H1 (cell line): Measurements from ENCODE around the gene TTLL5. TPM values are rescaled to one million over a fixed set of nuclear protein-coding genes. Genes with fewer than 3 reads are reported as not detected.

Source experiments
- CTCF ChIA-PET: fragments of 300-600 bp; sonication (Branson Sonifier 250); formaldehyde crosslinking; loops from one replicate; lab custom pipeline; 2021; ENCODE audit not compliant: partially characterized antibody; lab: Charles Lee
- POLR2A ChIA-PET: fragments of 300-600 bp; sonication (Branson Sonifier 250); formaldehyde crosslinking; loops from one replicate; lab custom pipeline; 2021; ENCODE audit warnings: inconsistent platforms; ENCODE audit not compliant: partially characterized antibody; lab: Charles Lee
- DNase-seq, 2 experiments: peaks; one replicate each; pipeline versions ENCODE4 v3.0.0 to v3.0.0-alpha.2; 2010 to 2022; ENCODE audit warnings: low spot score in 2 of 2, low read depth in 1 of 2, mixed read lengths in 1 of 2
- FAIRE-seq: peaks from 2 replicates; lab custom pipeline; 2011; peaks lifted over from hg19 to GRCh38; lab: Jason Lieb, UNC
- H2AFZ ChIP-seq: 2 replicates; pipeline ENCODE4 v1.8.1; 2012; ENCODE audit warnings: low read length, inconsistent platforms
- H2AK5ac ChIP-seq: 2 replicates; pipeline ENCODE4 v1.6.1; 2013; ENCODE audit warnings: low read depth, low read length
- H2BK120ac ChIP-seq: replicated peaks from 2 replicates; pipeline ENCODE3; 2013; ENCODE audit warnings: low read depth, low read length, inconsistent platforms
- H2BK12ac ChIP-seq: 2 replicates; pipeline ENCODE4 v1.6.1; 2013; ENCODE audit warnings: low read depth, low read length
- H2BK15ac ChIP-seq: 2 replicates; pipeline ENCODE4 v1.6.1; 2013; ENCODE audit warnings: low read length
- H2BK20ac ChIP-seq: 2 replicates; pipeline ENCODE4 v1.6.1; 2013; ENCODE audit warnings: low read length
- H2BK5ac ChIP-seq: 2 replicates; pipeline ENCODE4 v1.6.1; 2013; ENCODE audit warnings: low read depth, low read length
- H3K14ac ChIP-seq: 2 replicates; pipeline ENCODE4 v1.6.1; 2013; ENCODE audit warnings: inconsistent platforms; ENCODE audit not compliant: insufficient read length
- H3K18ac ChIP-seq: 2 replicates; pipeline ENCODE4 v1.6.1; 2013; ENCODE audit warnings: low read length; ENCODE audit errors: extremely low read depth
- H3K23ac ChIP-seq: 2 replicates; pipeline ENCODE4 v1.6.1; 2013; ENCODE audit warnings: inconsistent platforms; ENCODE audit not compliant: insufficient read length
- H3K23me2 ChIP-seq: 2 replicates; pipeline ENCODE4 v1.6.1; 2013; ENCODE audit warnings: low read depth, low read length
- H3K27ac ChIP-seq: 2 replicates; pipeline ENCODE4 v1.6.1; 2011; ENCODE audit warnings: low read depth, low read length, inconsistent platforms
- H3K27me3 ChIP-seq, 4 experiments: replicated peaks in 1 of 4; 1 replicate in 1 of 4; 2 replicates in 3 of 4; pipeline versions ENCODE4 v1.6.1 to v1.8.1; 2011 to 2013; ENCODE audit warnings: low read length in 3 of 4, mild to moderate bottlenecking in 3 of 4, inconsistent platforms in 2 of 4, mixed read lengths in 2 of 4, moderate library complexity in 1 of 4; ENCODE audit not compliant: control insufficient read depth in 3 of 4, insufficient read depth in 3 of 4; ENCODE audit errors: extremely low read depth in 1 of 4
- H3K36me3 ChIP-seq, 4 experiments: 2 replicates each; pipeline versions ENCODE4 v1.6.1 to v1.8.1; 2011 to 2013; ENCODE audit warnings: mild to moderate bottlenecking in 4 of 4, low read length in 3 of 4, moderate library complexity in 2 of 4, control low read depth in 1 of 4, inconsistent platforms in 1 of 4; ENCODE audit not compliant: insufficient read depth in 4 of 4, control insufficient read depth in 2 of 4
- H3K4ac ChIP-seq: replicated peaks from 2 replicates; pipeline ENCODE3; 2013; ENCODE audit warnings: low read length, low read depth, mixed read lengths, inconsistent platforms; ENCODE audit not compliant: insufficient read length
- H3K4me1 ChIP-seq, 4 experiments: replicated peaks in 1 of 4; 1 replicate in 1 of 4; 2 replicates in 3 of 4; pipeline versions ENCODE4 v1.6.1 to v1.8.1; 2011 to 2013; ENCODE audit warnings: low read length in 3 of 4, inconsistent platforms in 2 of 4, mixed read lengths in 1 of 4; ENCODE audit not compliant: insufficient read depth in 4 of 4, control insufficient read depth in 3 of 4
- H3K4me2 ChIP-seq, 2 experiments: 2 replicates each; pipeline versions ENCODE4 v1.6.1 to v1.8.1; 2011 to 2013; ENCODE audit warnings: low read depth in 2 of 2, low read length in 2 of 2, control low read depth in 1 of 2, inconsistent platforms in 1 of 2, mild to moderate bottlenecking in 1 of 2; ENCODE audit not compliant: insufficient read depth in 1 of 2
- H3K4me3 ChIP-seq, 4 experiments: fragments of 200-600, 300-600 bp in 1 of 4; sonication (generic), shearing (Covaris generic), sonication (Bioruptor Twin) in 1 of 4; 2 replicates each; pipeline versions ENCODE4 v1.5.1 to v1.8.1; 2011 to 2016; ENCODE audit warnings: low read length in 4 of 4, low read depth in 3 of 4, control low read depth in 2 of 4, inconsistent platforms in 2 of 4, mild to moderate bottlenecking in 2 of 4, mixed read lengths in 1 of 4, moderate library complexity in 1 of 4; ENCODE audit not compliant: insufficient read depth in 2 of 4; ENCODE audit errors: extremely low read depth in 1 of 4
- H3K56ac ChIP-seq: replicated peaks from 2 replicates; pipeline ENCODE3; 2013; ENCODE audit warnings: low read depth, mild to moderate bottlenecking, mixed read lengths, low read length, inconsistent platforms; ENCODE audit not compliant: insufficient read length
- H3K79me1 ChIP-seq: 2 replicates; pipeline ENCODE4 v1.6.1; 2013; ENCODE audit warnings: low read depth, low read length, control low read depth
- H3K79me2 ChIP-seq, 2 experiments: 2 replicates each; pipeline versions ENCODE4 v1.6.1 to v1.8.1; 2012 to 2013; ENCODE audit warnings: low read length in 2 of 2, mild to moderate bottlenecking in 2 of 2, inconsistent platforms in 1 of 2; ENCODE audit not compliant: insufficient read depth in 2 of 2, control insufficient read depth in 1 of 2
- H3K9ac ChIP-seq, 4 experiments: replicated peaks in 1 of 4; 1 replicate in 1 of 4; 2 replicates in 3 of 4; pipeline versions ENCODE4 v1.6.1 to v1.8.1; 2011 to 2013; ENCODE audit warnings: low read depth in 3 of 4, low read length in 3 of 4, control low read depth in 2 of 4, mild to moderate bottlenecking in 2 of 4, moderate library complexity in 2 of 4, inconsistent platforms in 1 of 4; ENCODE audit errors: extremely low read depth in 1 of 4
- H3K9me3 ChIP-seq, 2 experiments: 2 replicates each; pipeline versions ENCODE4 v1.6.1 to v1.8.1; 2012 to 2013; ENCODE audit warnings: mild to moderate bottlenecking in 2 of 2, moderate library complexity in 2 of 2, control low read depth in 1 of 2, inconsistent platforms in 1 of 2, low read depth in 1 of 2, low read length in 1 of 2, mixed read lengths in 1 of 2; ENCODE audit not compliant: insufficient read depth in 2 of 2
- H4K20me1 ChIP-seq, 2 experiments: replicated peaks in 1 of 2; 2 replicates each; pipeline versions ENCODE3 to v1.8.1; 2011 to 2013; ENCODE audit warnings: inconsistent platforms in 2 of 2, low read length in 2 of 2, mild to moderate bottlenecking in 1 of 2; ENCODE audit not compliant: insufficient read depth in 2 of 2, control insufficient read depth in 1 of 2
- H4K5ac ChIP-seq: 2 replicates; pipeline ENCODE4 v1.6.1; 2013; ENCODE audit warnings: low read length, low read depth, mixed read lengths, inconsistent platforms; ENCODE audit not compliant: insufficient read length
- H4K8ac ChIP-seq: 2 replicates; pipeline ENCODE4 v1.8.0; 2013; ENCODE audit warnings: mild to moderate bottlenecking, moderate library complexity, low read length, inconsistent platforms; ENCODE audit not compliant: insufficient read depth; ENCODE audit errors: extremely low read depth
- H4K91ac ChIP-seq: replicated peaks from 2 replicates; pipeline ENCODE3; 2013; ENCODE audit warnings: low read length, mixed read lengths, inconsistent platforms; ENCODE audit not compliant: insufficient read length
- CREB1 ChIP-seq: IDR thresholded peaks from 2 replicates; pipeline ENCODE4 v1.6.1; 2012; ENCODE audit warnings: inconsistent platforms
- POU5F1 ChIP-seq: IDR thresholded peaks from 2 replicates; pipeline ENCODE4 v1.6.1; 2011; ENCODE audit warnings: low read depth, mild to moderate bottlenecking, low read length, moderate library complexity
- RFX5 ChIP-seq: IDR thresholded peaks from 2 replicates; pipeline ENCODE4 v1.6.1; 2011; ENCODE audit warnings: low read depth, low read length, improper control_type of control experiment, borderline replicate concordance
- WGBS, 2 experiments: shearing (Covaris generic) in 1 of 2; methylation state at CpG; one replicate each; pipeline versions ENCODE4 v1.1.6 to v1.1.7; 2013 to 2015; ENCODE audit warnings: low lambda C conversion rate in 2 of 2, mixed read lengths in 2 of 2, inconsistent platforms in 1 of 2, low coverage in 1 of 2, missing lambda C conversion rate in 1 of 2; ENCODE audit not compliant: insufficient replicate concordance in 2 of 2, insufficient coverage in 1 of 2, insufficient read length in 1 of 2; ENCODE audit errors: extremely low coverage in 1 of 2, missing lambda C conversion rate in 1 of 2; 5-methylcytosine and 5-hydroxymethylcytosine counted together
- polyA plus RNA-seq, 7 experiments: library from polyadenylated mRNA; depleted of rRNA in 3 of 7; stranded (reverse) in 5 of 7; unstranded in 2 of 7; fragments of >200 nt in 5 of 7; fragments of 200-250 nt in 2 of 7; gene quantifications; 1 replicate in 5 of 7; 2 replicates in 1 of 7; 4 replicates in 1 of 7; pipeline versions ENCODE4 v1.2.1 to v1.2.3, GENCODE V29; 2011 to 2013; ENCODE audit warnings: missing spikeins in 2 of 7, mixed read lengths in 2 of 7
- total RNA-seq: library from RNA; stranded (reverse); fragmentation: NEBNext Ultra II Directional; extraction: Animal tissue kit (Norgen Biotek cat#: 25700); gene quantifications from 2 replicates; pipeline ENCODE4 v1.2.1, GENCODE V29; 2021

Gene TTLL5
- total and polyA plus RNA-seq, 2 of the 8 experiments (the other 6 are each of a cell fraction or from before 2014, with no cell fraction given): 16.1 to 45.9 TPM

DNA sequence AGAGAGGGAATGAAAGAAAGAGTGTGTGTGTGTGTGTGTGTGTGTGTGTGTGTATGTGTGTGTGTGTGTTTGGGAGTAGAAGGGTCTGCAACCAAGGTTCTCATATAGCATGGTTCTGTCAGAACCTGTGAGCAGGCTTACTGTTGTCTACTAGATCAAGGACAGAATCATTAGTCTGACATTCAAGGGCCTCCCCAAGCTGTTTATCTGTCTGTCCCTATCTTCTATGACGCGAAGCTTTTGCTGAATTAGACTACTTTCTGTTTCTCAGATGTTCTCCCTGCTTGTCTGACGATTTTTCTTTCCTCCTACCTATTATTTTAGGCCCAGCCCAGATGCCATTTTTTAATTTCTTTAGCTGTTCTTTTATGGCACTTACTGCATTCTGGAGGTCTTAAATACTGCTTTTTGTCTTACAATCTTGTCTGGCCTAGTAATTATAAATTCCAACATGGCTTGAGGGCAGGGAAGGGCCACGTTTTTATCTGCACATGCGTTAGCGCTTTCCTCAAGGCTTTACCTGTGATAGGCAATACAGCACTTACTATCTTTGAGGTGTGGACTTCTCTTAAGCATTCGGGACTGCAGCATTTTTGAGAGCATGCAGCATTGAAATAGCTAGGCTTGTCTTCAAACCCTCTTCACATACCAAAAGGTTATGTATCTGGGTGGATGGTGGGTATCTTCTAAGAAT, 150.2 kb downstream of the TTLL5 start:
- no peak overlapping the region for H4K91ac ChIP-seq
- CTCF ChIA-PET: interaction anchor here (0.6 to 2.7 kb wide), 7 partner anchors 8 to 644 kb away, joined by 3 to 13 read pairs (median 6); no protein-coding TSS in a partner anchor
- H3K18ac ChIP-seq: no peak overlapping the region
- H3K36me3 ChIP-seq: peaks cover 0 to 2% (median 0%) of the 10 kb centered on the region in 4 experiments; a peak in 2 of 8 replicates
- no peak overlapping the region for H3K56ac ChIP-seq
- no peak overlapping the region for H3K14ac ChIP-seq
- H3K27me3 ChIP-seq: no peaks in the 10 kb centered on the region
- peaks cover 3 to 12% (median 8%) of the 10 kb centered on the region in 4 experiments; a peak in 6 of 7 replicates for H3K4me1 ChIP-seq
- no peaks in the 10 kb centered on the region for H3K23me2 ChIP-seq
- H2BK20ac ChIP-seq: no peak overlapping the region
- 88% methylated on average over 7 of the region's 7 CpGs; no CpG with 5 or more reads in 1 of the 2 experiments for WGBS, 2 experiments
- no peak overlapping the region for H2BK15ac ChIP-seq
- no peaks in the 10 kb centered on the region for H3K9me3 ChIP-seq
- H3K4ac ChIP-seq: no peak overlapping the region
- H4K5ac ChIP-seq: no peak overlapping the region
- H3K27ac ChIP-seq: no peak overlapping the region; the same call in 1 of the 2 replicates
- POLR2A ChIA-PET: interaction anchor here (0.6 kb wide), 1 partner anchor 10 kb away, joined by 3 read pairs; no protein-coding TSS in a partner anchor
- H2BK12ac ChIP-seq: no peak overlapping the region
- H3K23ac ChIP-seq: no peak overlapping the region
- no peak for DNase-seq
- TF ChIP-seq CREB1 (no peak), POU5F1 (no peak), RFX5 (no peak)
- H3K79me1 ChIP-seq: no peaks in the 10 kb centered on the region
- H3K4me2 ChIP-seq: 0 out of 4 replicates have a peak overlapping the region, but pooled peaks of 1 of the 2 experiments have one; percentile 2
- H3K4me3 ChIP-seq: no peak overlapping the region
- no peak overlapping the region for H2AFZ ChIP-seq
- H3K9ac ChIP-seq: no peak overlapping the region; a peak in 1 of 7 replicates
- no peaks in the 10 kb centered on the region for H4K20me1 ChIP-seq
- no peak for FAIRE-seq
- H2BK120ac ChIP-seq: no peak overlapping the region
- H3K79me2 ChIP-seq: no peaks in the 10 kb centered on the region
- no peak overlapping the region for H2AK5ac ChIP-seq
- no peak overlapping the region for H4K8ac ChIP-seq
- no peak overlapping the region for H2BK5ac ChIP-seq
